HepG2 (cell line): Measurements from ENCODE around the gene PELI2. TPM values are rescaled to one million over a fixed set of nuclear protein-coding genes. Genes with fewer than 3 reads are reported as not detected.

Source experiments
- ATAC-seq: fragments of 200-7000 bp; cut with Tn5 transposase; 3 replicates; pipeline ENCODE4 v1.9.1; 2020; ENCODE audit warnings: mild to moderate bottlenecking, moderate library complexity
- BruUV-seq: library from RNA; stranded (reverse); fragments of 400-500 nt; replicated peaks from 2 replicates; lab custom pipeline; 2021; lab: Mats Ljungman, UMichigan
- CTCF ChIA-PET: fragments of 300-600 bp; formaldehyde crosslinking; extraction: SDS; loops from one replicate; lab custom pipeline; 2021; ENCODE audit warnings: low total read pairs, inconsistent platforms, low intra/inter-chr PET ratio; lab: Yijun Ruan, JAX
- POLR2A ChIA-PET: fragments of 350-600 bp; sonication (Branson Sonifier 250); formaldehyde crosslinking; loops from one replicate; lab custom pipeline; 2020; ENCODE audit warnings: antibody characterized with exemption, inconsistent platforms; lab: Yijun Ruan, JAX
- DNase-seq: peaks from one replicate; pipeline ENCODE4 v3.0.0-alpha.2; 2015; ENCODE audit warnings: low spot score
- FAIRE-seq: peaks from 3 replicates; lab custom pipeline; 2011; peaks lifted over from hg19 to GRCh38; lab: Jason Lieb, UNC
- H2AFZ ChIP-seq: one replicate; pipeline ENCODE4 v1.6.1; 2011; ENCODE audit warnings: low read length, inconsistent platforms
- H3K27ac ChIP-seq: fragments of 300-600 bp; 3 replicates; pipeline ENCODE4 v1.8.0; 2011; ENCODE audit warnings: mixed run types, mild to moderate bottlenecking, mixed read lengths, low read length, inconsistent platforms; ENCODE audit not compliant: insufficient read depth; ENCODE audit errors: extremely low read length
- H3K27me3 ChIP-seq, 2 experiments: fragments of 200-600 bp in 1 of 2; 2 replicates in 1 of 2; 3 replicates in 1 of 2; pipeline versions ENCODE4 v1.6.0 to v1.8.0; 2011; ENCODE audit warnings: low read length in 2 of 2, mild to moderate bottlenecking in 2 of 2, moderate library complexity in 2 of 2, inconsistent platforms in 1 of 2; ENCODE audit not compliant: insufficient read depth in 2 of 2, control insufficient read depth in 1 of 2
- H3K36me3 ChIP-seq, 2 experiments: fragments of 200-600 bp in 1 of 2; replicated peaks in 1 of 2; 2 replicates in 1 of 2; 3 replicates in 1 of 2; pipeline versions ENCODE4 v1.5.1 to v1.8.0; 2011; ENCODE audit warnings: low read length in 2 of 2, inconsistent platforms in 1 of 2; ENCODE audit not compliant: insufficient read depth in 2 of 2, control insufficient read depth in 1 of 2
- H3K4me1 ChIP-seq: 2 replicates; pipeline ENCODE4 v1.5.1; 2012; ENCODE audit warnings: low read length, inconsistent platforms; ENCODE audit not compliant: insufficient read depth
- H3K4me2 ChIP-seq: 2 replicates; pipeline ENCODE4 v1.6.0; 2011; ENCODE audit warnings: low read depth, low read length, inconsistent platforms
- H3K4me3 ChIP-seq, 3 experiments: fragments of 200-600 bp in 1 of 3; sonication (generic), shearing (Covaris generic) in 1 of 3; replicated peaks in 1 of 3; 2 replicates each; pipeline ENCODE4 v1.5.1; 2011 to 2016; ENCODE audit warnings: low read length in 3 of 3, inconsistent platforms in 2 of 3, low read depth in 2 of 3, mild to moderate bottlenecking in 2 of 3, control low read depth in 1 of 3, mixed read lengths in 1 of 3; ENCODE audit not compliant: insufficient read depth in 1 of 3
- H3K79me2 ChIP-seq: one replicate; pipeline ENCODE4 v1.6.1; 2011; ENCODE audit warnings: low read length, inconsistent platforms; ENCODE audit not compliant: insufficient read depth
- H3K9ac ChIP-seq: 2 replicates; pipeline ENCODE4 v1.6.0; 2011; ENCODE audit warnings: mild to moderate bottlenecking, low read depth, low read length, inconsistent platforms; ENCODE audit not compliant: insufficient read depth
- H3K9me3 ChIP-seq: 2 replicates; pipeline ENCODE4 v1.5.1; 2012; ENCODE audit warnings: mild to moderate bottlenecking, low read length
- H4K20me1 ChIP-seq: 2 replicates; pipeline ENCODE4 v1.6.0; 2011; ENCODE audit warnings: inconsistent platforms, mild to moderate bottlenecking, low read length, moderate library complexity; ENCODE audit not compliant: insufficient read depth
- BRF2 ChIP-seq: sonication (generic); formaldehyde crosslinking; IDR thresholded peaks from 2 replicates; pipeline ENCODE4 v1.8.1; 2022; ENCODE audit warnings: mild to moderate bottlenecking, missing genetic modification reagents
- CHD4 ChIP-seq: fragments of 200-600 bp; sonication (generic); IDR thresholded peaks from 2 replicates; pipeline ENCODE4 v1.7.0; 2017; ENCODE audit warnings: mild to moderate bottlenecking, low read length, borderline replicate concordance
- DNMT1 ChIP-seq: sonication (generic); formaldehyde crosslinking; IDR thresholded peaks from 2 replicates; pipeline ENCODE4 v1.5.1; 2020; ENCODE audit warnings: mild to moderate bottlenecking, missing genetic modification reagents
- HINFP ChIP-seq: sonication (generic); formaldehyde crosslinking; IDR thresholded peaks from 2 replicates; pipeline ENCODE4 v1.4.0; 2020; ENCODE audit warnings: low read depth, mild to moderate bottlenecking, missing genetic modification reagents
- JUNB ChIP-seq: sonication (generic); formaldehyde crosslinking; IDR thresholded peaks from 2 replicates; pipeline ENCODE4 v1.8.0; 2022; ENCODE audit warnings: missing genetic modification reagents, mild to moderate bottlenecking, borderline replicate concordance
- MBD4 ChIP-seq: IDR thresholded peaks from 2 replicates; pipeline ENCODE4 v1.6.1; 2012; ENCODE audit warnings: low read length, inconsistent platforms, borderline replicate concordance
- ONECUT2 ChIP-seq: sonication (generic); formaldehyde crosslinking; IDR thresholded peaks from 2 replicates; pipeline ENCODE4 v1.4.0; 2020; ENCODE audit warnings: missing genetic modification reagents
- RFX3 ChIP-seq: IDR thresholded peaks from 2 replicates; pipeline ENCODE4 v1.6.1; 2016; ENCODE audit warnings: missing biosample characterization, missing genetic modification reagents
- TFE3 ChIP-seq: IDR thresholded peaks from 2 replicates; pipeline ENCODE4 v1.6.1; 2016
- ZNF10 ChIP-seq: sonication (generic); formaldehyde crosslinking; IDR thresholded peaks from 2 replicates; pipeline ENCODE4 v1.4.0; 2020; ENCODE audit warnings: mild to moderate bottlenecking, low read depth, missing genetic modification reagents, borderline replicate concordance
- ZNF431 ChIP-seq: sonication (generic); formaldehyde crosslinking; IDR thresholded peaks from 2 replicates; pipeline ENCODE4 v1.9.0; 2022; ENCODE audit warnings: missing genetic modification reagents, low read depth, mild to moderate bottlenecking, borderline replicate concordance
- ZNF761 ChIP-seq: sonication (generic); formaldehyde crosslinking; conservative IDR thresholded peaks from 2 replicates; pipeline ENCODE4 v1.4.0; 2020; ENCODE audit warnings: mild to moderate bottlenecking, missing genetic modification reagents
- ZNF781 ChIP-seq: sonication (generic); formaldehyde crosslinking; IDR thresholded peaks from 2 replicates; pipeline ENCODE4 v1.5.1; 2020; ENCODE audit warnings: borderline replicate concordance, mild to moderate bottlenecking, missing genetic modification reagents; ENCODE audit errors: not compliant biosample characterization
- WGBS: methylation state at CpG from one replicate; pipeline ENCODE4 v1.1.6; 2017; ENCODE audit warnings: low lambda C conversion rate; 5-methylcytosine and 5-hydroxymethylcytosine counted together
- in situ Hi-C: cut with HindIII; loops from 2 replicates; pipeline ENCODE4 v1.10.0; 2017; ENCODE audit warnings: low pct_unique_long_range_greater_than_20kb; ENCODE audit not compliant: extremely low pct_ligation_motif_present
- intact Hi-C: fragments of 100-400 bp; cut with micrococcal nuclease; formaldehyde crosslinking; loops from one replicate; pipeline ENCODE4 v1.10.0; 2022; ENCODE audit not compliant: unreplicated experiment
- polyA plus RNA-seq, 8 experiments: library from polyadenylated mRNA; depleted of rRNA in 3 of 8; stranded (reverse) in 7 of 8; unstranded in 1 of 8; fragments of >200 nt; fragmentation: Illumina TruSeq in 4 of 8; extraction: Trizol in 4 of 8; gene quantifications; 2 replicates each; pipeline versions ENCODE4 v1.2.1 to v1.2.3, GENCODE V29; 2011 to 2016; ENCODE audit warnings: low read depth in 4 of 8, missing spikeins in 1 of 8, mixed read lengths in 1 of 8; ENCODE audit not compliant: insufficient read depth in 1 of 8
- total RNA-seq, 5 experiments: library from RNA; depleted of rRNA; stranded (reverse); fragments of >200 nt; fragmentation: Illumina TruSeq; extraction: Trizol; gene quantifications; 2 replicates each; pipeline ENCODE4 v1.2.3, GENCODE V29; 2016; ENCODE audit warnings: low read depth in 1 of 5
- TF ChIP-seq, protein P1 (sequence below): sonication (generic); formaldehyde crosslinking; IDR thresholded peaks from 2 replicates; pipeline ENCODE4 v1.4.0; 2020; ENCODE audit warnings: mild to moderate bottlenecking, missing genetic modification reagents
- TF ChIP-seq, protein P2 (sequence below): IDR thresholded peaks from 2 replicates; pipeline ENCODE4 v1.6.1; 2016; ENCODE audit warnings: low read depth

The PELI2 gene
- total and polyA plus RNA-seq, 2 of the 13 experiments (the other 11 are each of a cell fraction or from before 2014, with no cell fraction given) = 0.07 TPM; not detected in 1

GRCh38 chr14:56235388-56235787 is 117.2 kb downstream of the PELI2 start:
- WGBS = 10% methylated on average over 2 of the region's 4 CpGs
- no peaks in the 10 kb centered on the region for H3K9me3 ChIP-seq
- H2AFZ ChIP-seq = no peak overlapping the region
- no peak for DNase-seq
- CTCF ChIA-PET = no interaction called here
- H3K9ac ChIP-seq = no peak overlapping the region
- in situ Hi-C loops = no loop called here
- no peak overlapping the region for H3K27ac ChIP-seq
- no peaks in the 10 kb centered on the region for H4K20me1 ChIP-seq
- TF ChIP-seq CHD4 (no peak), MBD4 (no peak), ZNF431 (CRISPR knock-in tag) (no peak), ONECUT2 (no peak), TFE3 (CRISPR knock-in tag) (no peak), JUNB (CRISPR knock-in tag) (no peak), RFX3 (CRISPR knock-in tag) (no peak), ZNF10 (CRISPR knock-in tag) (no peak), HINFP (no peak), BRF2 (CRISPR knock-in tag) (no peak), ZNF781 (CRISPR knock-in tag) (no peak), DNMT1 (no peak), ZNF761 (no peak)
- TF ChIP-seq, protein P1, sequence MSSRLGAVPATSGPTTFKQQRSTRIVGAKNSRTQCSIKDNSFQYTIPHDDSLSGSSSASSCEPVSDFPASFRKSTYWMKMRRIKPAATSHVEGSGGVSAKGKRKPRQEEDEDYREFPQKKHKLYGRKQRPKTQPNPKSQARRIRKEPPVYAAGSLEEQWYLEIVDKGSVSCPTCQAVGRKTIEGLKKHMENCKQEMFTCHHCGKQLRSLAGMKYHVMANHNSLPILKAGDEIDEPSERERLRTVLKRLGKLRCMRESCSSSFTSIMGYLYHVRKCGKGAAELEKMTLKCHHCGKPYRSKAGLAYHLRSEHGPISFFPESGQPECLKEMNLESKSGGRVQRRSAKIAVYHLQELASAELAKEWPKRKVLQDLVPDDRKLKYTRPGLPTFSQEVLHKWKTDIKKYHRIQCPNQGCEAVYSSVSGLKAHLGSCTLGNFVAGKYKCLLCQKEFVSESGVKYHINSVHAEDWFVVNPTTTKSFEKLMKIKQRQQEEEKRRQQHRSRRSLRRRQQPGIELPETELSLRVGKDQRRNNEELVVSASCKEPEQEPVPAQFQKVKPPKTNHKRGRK (CRISPR knock-in tag) = no peak
- TF ChIP-seq, protein P2, sequence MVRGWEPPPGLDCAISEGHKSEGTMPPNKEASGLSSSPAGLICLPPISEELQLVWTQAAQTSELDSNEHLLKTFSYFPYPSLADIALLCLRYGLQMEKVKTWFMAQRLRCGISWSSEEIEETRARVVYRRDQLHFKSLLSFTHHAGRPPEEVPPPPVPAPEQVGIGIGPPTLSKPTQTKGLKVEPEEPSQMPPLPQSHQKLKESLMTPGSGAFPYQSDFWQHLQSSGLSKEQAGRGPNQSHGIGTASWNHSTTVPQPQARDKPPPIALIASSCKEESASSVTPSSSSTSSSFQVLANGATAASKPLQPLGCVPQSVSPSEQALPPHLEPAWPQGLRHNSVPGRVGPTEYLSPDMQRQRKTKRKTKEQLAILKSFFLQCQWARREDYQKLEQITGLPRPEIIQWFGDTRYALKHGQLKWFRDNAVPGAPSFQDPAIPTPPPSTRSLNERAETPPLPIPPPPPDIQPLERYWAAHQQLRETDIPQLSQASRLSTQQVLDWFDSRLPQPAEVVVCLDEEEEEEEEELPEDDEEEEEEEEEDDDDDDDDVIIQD (CRISPR knock-in tag) = no peak
- TF ChIP-seq, all 625 proteins: peak for 0
- intact Hi-C loops = no loop called here
- H3K4me3 ChIP-seq = no peak overlapping the region
- 0 out of 5 replicates have a peak, but pooled peaks cover 0 to 4% of the 10 kb centered on the region in 2 experiments for H3K27me3 ChIP-seq
- H3K4me1 ChIP-seq = no peaks in the 10 kb centered on the region
- POLR2A ChIA-PET = no interaction called here
- ATAC-seq (no peak), FAIRE-seq (no peak)
- H3K36me3 ChIP-seq = no peaks in the 10 kb centered on the region
- no TSS peak for BruUV-seq
- no peaks in the 10 kb centered on the region for H3K79me2 ChIP-seq
- no peak overlapping the region for H3K4me2 ChIP-seq
